HepG2 (cell line): ENCODE data around the gene PRCD. TPM values are rescaled to one million over a fixed set of nuclear protein-coding genes. Genes with fewer than 3 reads are reported as not detected.

Source experiments
- CEBPG ChIP-seq: IDR thresholded peaks from 2 replicates; pipeline ENCODE4 v1.6.1; 2016
- EED ChIP-seq: sonication (generic); formaldehyde crosslinking; IDR thresholded peaks from 2 replicates; pipeline ENCODE4 v1.5.0; 2020; ENCODE audit warnings: mild to moderate bottlenecking, missing genetic modification reagents
- GATAD2A ChIP-seq: IDR thresholded peaks from 2 replicates; pipeline ENCODE4 v1.6.1; 2016
- GFI1 ChIP-seq: sonication (generic); formaldehyde crosslinking; IDR thresholded peaks from 2 replicates; pipeline ENCODE4 v1.5.0; 2020; ENCODE audit warnings: missing genetic modification reagents, mild to moderate bottlenecking, borderline replicate concordance
- JUNB ChIP-seq: sonication (generic); formaldehyde crosslinking; IDR thresholded peaks from 2 replicates; pipeline ENCODE4 v1.8.0; 2022; ENCODE audit warnings: missing genetic modification reagents, mild to moderate bottlenecking, borderline replicate concordance
- MAX ChIP-seq: IDR thresholded peaks from 2 replicates; pipeline ENCODE4 v1.6.1; 2012; ENCODE audit warnings: inconsistent platforms
- MNT ChIP-seq: fragments of 450-650 bp; IDR thresholded peaks from 2 replicates; pipeline ENCODE4 v1.6.1; 2016
- MTF1 ChIP-seq: sonication (generic); formaldehyde crosslinking; IDR thresholded peaks from 2 replicates; pipeline ENCODE4 v1.5.0; 2020; ENCODE audit warnings: missing genetic modification reagents
- NAIF1 ChIP-seq: sonication (generic); formaldehyde crosslinking; IDR thresholded peaks from 2 replicates; pipeline ENCODE4 v1.5.0; 2020; ENCODE audit warnings: mild to moderate bottlenecking, missing genetic modification reagents, borderline replicate concordance
- STAT5B ChIP-seq: sonication (generic); formaldehyde crosslinking; IDR thresholded peaks from 2 replicates; pipeline ENCODE4 v1.4.0; 2020; ENCODE audit warnings: missing genetic modification reagents
- TFE3 ChIP-seq: IDR thresholded peaks from 2 replicates; pipeline ENCODE4 v1.6.1; 2016
- ZBTB1 ChIP-seq: sonication (generic); formaldehyde crosslinking; IDR thresholded peaks from 2 replicates; pipeline ENCODE4 v1.4.0; 2020; ENCODE audit warnings: missing genetic modification reagents, borderline replicate concordance
- ZBTB20 ChIP-seq: sonication (generic); formaldehyde crosslinking; IDR thresholded peaks from 2 replicates; pipeline ENCODE4 v1.8.1; 2023; ENCODE audit warnings: missing genetic modification reagents, low read depth, mild to moderate bottlenecking, borderline replicate concordance
- ZHX2 ChIP-seq, 2 experiments: sonication (generic) in 1 of 2; formaldehyde crosslinking in 1 of 2; IDR thresholded peaks; 2 replicates each; pipeline versions ENCODE4 v1.6.1 to v1.9.0; 2014 to 2022; ENCODE audit warnings: antibody characterized with exemption in 1 of 2, borderline replicate concordance in 1 of 2, inconsistent platforms in 1 of 2, low read depth in 1 of 2, missing genetic modification reagents in 1 of 2
- ZNF34 ChIP-seq: sonication (generic); formaldehyde crosslinking; IDR thresholded peaks from 2 replicates; pipeline ENCODE4 v1.4.0; 2020; ENCODE audit warnings: mild to moderate bottlenecking, missing genetic modification reagents, borderline replicate concordance
- ZNF556 ChIP-seq: sonication (generic); formaldehyde crosslinking; IDR thresholded peaks from 2 replicates; pipeline ENCODE4 v1.4.0; 2020; ENCODE audit warnings: mild to moderate bottlenecking, missing genetic modification reagents, borderline replicate concordance
- ZNF660 ChIP-seq: sonication (generic); formaldehyde crosslinking; IDR thresholded peaks from 2 replicates; pipeline ENCODE4 v1.5.1; 2020; ENCODE audit warnings: mild to moderate bottlenecking, low read depth, missing genetic modification reagents, borderline replicate concordance
- ZNF678 ChIP-seq: sonication (generic); formaldehyde crosslinking; IDR thresholded peaks from 2 replicates; pipeline ENCODE4 v1.4.0; 2020; ENCODE audit warnings: mild to moderate bottlenecking, missing genetic modification reagents
- ZNF724P ChIP-seq: sonication (generic); formaldehyde crosslinking; IDR thresholded peaks from 2 replicates; pipeline ENCODE4 v1.8.0; 2022; ENCODE audit warnings: missing genetic modification reagents, borderline replicate concordance
- polyA plus RNA-seq, 8 experiments: library from polyadenylated mRNA; depleted of rRNA in 3 of 8; stranded (reverse) in 7 of 8; unstranded in 1 of 8; fragments of >200 nt; fragmentation: Illumina TruSeq in 4 of 8; extraction: Trizol in 4 of 8; gene quantifications; 2 replicates each; pipeline versions ENCODE4 v1.2.1 to v1.2.3, GENCODE V29; 2011 to 2016; ENCODE audit warnings: low read depth in 4 of 8, missing spikeins in 1 of 8, mixed read lengths in 1 of 8; ENCODE audit not compliant: insufficient read depth in 1 of 8
- total RNA-seq, 5 experiments: library from RNA; depleted of rRNA; stranded (reverse); fragments of >200 nt; fragmentation: Illumina TruSeq; extraction: Trizol; gene quantifications; 2 replicates each; pipeline ENCODE4 v1.2.3, GENCODE V29; 2016; ENCODE audit warnings: low read depth in 1 of 5

PRCD gene
- total and polyA plus RNA-seq, 2 of the 13 experiments (the other 11 are each of a cell fraction or from before 2014, with no cell fraction given), result 0.51 TPM; not detected in 1

GRCh38 chr17:76557368-76558197 is 17.7 kb downstream of the PRCD start (continued):
- TF ChIP-seq ZHX2 (IDR thresholded peaks at IDR 0.05; ENCODE audit: low read depth) (peak; percentile 82; the same call in 1 of the 2 replicates), ZHX2 (CRISPR knock-in tag; IDR thresholded peaks at IDR 0.05; ENCODE audit: borderline replicate concordance) (no peak), GFI1 (CRISPR knock-in tag) (peak; percentile 49; the same call in 1 of the 2 replicates), ZNF724P (CRISPR knock-in tag) (peak; percentile 71; the same call in 1 of the 2 replicates), MTF1 (CRISPR knock-in tag) (no peak), NAIF1 (CRISPR knock-in tag) (peak; percentile 85; the same call in 1 of the 2 replicates), JUNB (no peak), ZNF678 (CRISPR knock-in tag) (no peak; the same call in 1 of the 2 replicates), ZBTB20 (CRISPR knock-in tag) (no peak; the same call in 1 of the 2 replicates), MAX (peak; percentile 100), TFE3 (CRISPR knock-in tag) (0 out of 2 replicates have a peak, but pooled peaks have one; percentile 28), ZNF34 (0 out of 2 replicates have a peak, but pooled peaks have one; percentile 83), MNT (peak; percentile 81), EED (CRISPR knock-in tag) (peak; percentile 28; the same call in 1 of the 2 replicates), CEBPG (CRISPR knock-in tag) (peak; percentile 64; the same call in 1 of the 2 replicates), ZNF660 (0 out of 2 replicates have a peak, but pooled peaks have one; percentile 32), ZBTB1 (CRISPR knock-in tag) (no peak), STAT5B (no peak), GATAD2A (CRISPR knock-in tag) (peak; percentile 34; the same call in 1 of the 2 replicates), ZNF556 (CRISPR knock-in tag) (peak; percentile 86)
